NOMO-1 treated with DMSO at 0.1 percent for 48 hours (cell line): ENCODE data around the gene SLC22A31.

ENCODE experiments used
- DNase-seq: peaks from one replicate; lab custom pipeline; 2025; ENCODE audit not compliant: unreplicated experiment; lab: John Stamatoyannopoulos, UW

SLC22A31 gene

GRCh38 chr16:89217138-89217387 lies 16.7 kb upstream of the SLC22A31 start:
- no peak for DNase-seq

- DNase-seq = peak; percentile 73
Observed at GRCh38 chr16:89216315-89217137, 16.2 kb upstream of the SLC22A31 start.

- no peak for DNase-seq
Observed at GRCh38 chr16:89210904-89211515, 10.7 kb upstream of the SLC22A31 start.

- DNase-seq = no peak
Observed at GRCh38 chr16:89210165-89210903, 10.0 kb upstream of the SLC22A31 start.

GRCh38 chr16:89209522-89210044 lies 9.2 kb upstream of the SLC22A31 start:
- DNase-seq = no peak

GRCh38 chr16:89207993-89208392 lies 7.7 kb upstream of the SLC22A31 start:
- no peak for DNase-seq

GRCh38 chr16:89202422-89203215 lies 2.3 kb upstream of the SLC22A31 start:
- no peak for DNase-seq

- DNase-seq = no peak
Observed at GRCh38 chr16:89201439-89202377, 1.4 kb upstream of the SLC22A31 start.

- DNase-seq = no peak
Observed at GRCh38 chr16:89200850-89201411, 594 bp upstream of the SLC22A31 start.

GRCh38 chr16:89199241-89200123 lies 855 bp downstream of the SLC22A31 start:
- DNase-seq = no peak

GRCh38 chr16:89198417-89199240 lies 1.7 kb downstream of the SLC22A31 start:
- no peak for DNase-seq

GRCh38 chr16:89197633-89198416 lies 2.5 kb downstream of the SLC22A31 start:
- no peak for DNase-seq

GRCh38 chr16:89197033-89197632 lies 3.2 kb downstream of the SLC22A31 start:
- no peak for DNase-seq

- DNase-seq = no peak
Observed at GRCh38 chr16:89195521-89196171, 4.7 kb downstream of the SLC22A31 start.

- DNase-seq = no peak
Observed at GRCh38 chr16:89194340-89195311, 5.7 kb downstream of the SLC22A31 start.
